ENCODE results near the gene PTPRT.

Gene PTPRT

GRCh38 chr20:42024653-42025052 is 1165.1 kb downstream of the PTPRT start:
- DNase-seq (ENCODE audit: low read depth), result no peak
- TF ChIP-seq CTCF (conservative IDR thresholded peaks at IDR 0.05; ENCODE audit: low read length), result no peak
- no peak overlapping the region for H3K4me3 ChIP-seq (ENCODE audit: low read length)

Measured in AG10803 (cell line).